ENCODE measurements around the gene ARMC9. TPM values are rescaled to one million over a fixed set of nuclear protein-coding genes. Genes with fewer than 3 reads are reported as not detected.
"Not testable (repeated sequence)": the region's sequence is repeated elsewhere in the genome, so short reads cannot be mapped to it uniquely, and the experiment has no call there.

Gene ARMC9
- polyA plus RNA-seq, 1 donor, result 3.9 TPM

GRCh38 chr2:231362555-231363184, 164.2 kb downstream of the ARMC9 start:
- DNase-seq (ENCODE audit: low read depth), result no peak

GRCh38 chr2:231364061-231364460, 165.6 kb downstream of the ARMC9 start:
- DNase-seq (ENCODE audit: low read depth), result no peak

GRCh38 chr2:231364961-231365810, 166.8 kb downstream of the ARMC9 start:
- no peak for DNase-seq (ENCODE audit: low read depth)

GRCh38 chr2:231367178-231367577, 168.7 kb downstream of the ARMC9 start:
- DNase-seq (ENCODE audit: low read depth), result no peak

- no peak for DNase-seq (ENCODE audit: low read depth)
Measured at GRCh38 chr2:231369580-231370428, 171.4 kb downstream of the ARMC9 start.

- DNase-seq (ENCODE audit: low read depth), result no peak
Measured at GRCh38 chr2:231370429-231370748, 172.0 kb downstream of the ARMC9 start.

GRCh38 chr2:231370749-231371429, 172.5 kb downstream of the ARMC9 start:
- DNase-seq (ENCODE audit: low read depth), result no peak

- DNase-seq (ENCODE audit: low read depth), result no peak
Measured at GRCh38 chr2:231371430-231372054, 173.1 kb downstream of the ARMC9 start.

GRCh38 chr2:231372326-231372725, 173.9 kb downstream of the ARMC9 start:
- DNase-seq (ENCODE audit: low read depth), result no peak

- no peak for DNase-seq (ENCODE audit: low read depth)
Measured at GRCh38 chr2:231373184-231373583, 174.8 kb downstream of the ARMC9 start.

GRCh38 chr2:231373786-231374349, 175.4 kb downstream of the ARMC9 start:
- no peak for DNase-seq (ENCODE audit: low read depth)

- no peak for DNase-seq (ENCODE audit: low read depth)
Measured at GRCh38 chr2:231374771-231375170, 176.3 kb downstream of the ARMC9 start.

GRCh38 chr2:231375994-231376615, 177.7 kb downstream of the ARMC9 start:
- not testable (repeated sequence) for DNase-seq (ENCODE audit: low read depth)

- DNase-seq (ENCODE audit: low read depth), result no peak
Measured at GRCh38 chr2:231376857-231377256, 178.4 kb downstream of the ARMC9 start.

GRCh38 chr2:231378026-231378722, 179.7 kb downstream of the ARMC9 start:
- no peak for DNase-seq (ENCODE audit: low read depth)

GRCh38 chr2:231379266-231380215, 181.1 kb downstream of the ARMC9 start:
- no peak for DNase-seq (ENCODE audit: low read depth)

GRCh38 chr2:231380307-231380706, 181.9 kb downstream of the ARMC9 start:
- no peak for DNase-seq (ENCODE audit: low read depth)

GRCh38 chr2:231380991-231381847, 182.8 kb downstream of the ARMC9 start:
- no peak for DNase-seq (ENCODE audit: low read depth)

Data from forelimb muscle (tissue), 1 donor.